Heart left ventricle (tissue), 16 donors: ENCODE results near the gene TOPAZ1. TPM values are rescaled to one million over a fixed set of nuclear protein-coding genes. Genes with fewer than 3 reads are reported as not detected.

Experiments
- ATAC-seq, 4 donors: fragments of 200-7000 bp; cut with Tn5 transposase; one replicate each; pipeline ENCODE4 v1.9.1; 2020 to 2022; ENCODE audit warnings: moderate library complexity in 4 of 4, mild to moderate bottlenecking in 3 of 4, moderate number of reproducible peaks in 1 of 4
- DNase-seq, 5 donors: peaks; one replicate each; pipeline ENCODE4 v3.0.0-alpha.2; 2020
- H3K27ac ChIP-seq, 12 donors: fragments of 200-600 bp; sonication (generic) in 4 of 12; one replicate each; pipeline versions ENCODE4 v1.5.0 to v1.8.0; 2016 to 2022; ENCODE audit warnings: mild to moderate bottlenecking in 2 of 12
- H3K27me3 ChIP-seq, 9 donors: fragments of 200-600 bp; sonication (generic) in 2 of 9; one replicate each; pipeline versions ENCODE4 v1.5.1 to v1.8.0; 2016 to 2022; ENCODE audit warnings: mild to moderate bottlenecking in 3 of 9
- H3K36me3 ChIP-seq, 9 donors: fragments of 200-600 bp; sonication (generic) in 2 of 9; one replicate each; pipeline versions ENCODE4 v1.5.0 to v1.8.0; 2018 to 2022; ENCODE audit warnings: mild to moderate bottlenecking in 2 of 9
- H3K4me1 ChIP-seq, 12 donors: fragments of 200-600 bp; sonication (generic) in 4 of 12; one replicate each; pipeline versions ENCODE4 v1.5.0 to v1.8.0; 2016 to 2022; ENCODE audit warnings: mild to moderate bottlenecking in 3 of 12
- H3K4me3 ChIP-seq, 12 donors: fragments of 200-600 bp; sonication (generic) in 4 of 12; one replicate each; pipeline versions ENCODE4 v1.5.0 to v1.8.0; 2017 to 2022; ENCODE audit warnings: mild to moderate bottlenecking in 9 of 12, moderate library complexity in 4 of 12
- H3K9me3 ChIP-seq, 12 donors: fragments of 200-600 bp; sonication (generic) in 4 of 12; one replicate each; pipeline versions ENCODE4 v1.5.0 to v1.8.0; 2016 to 2022; ENCODE audit warnings: mild to moderate bottlenecking in 1 of 12
- POLR2A ChIP-seq, 2 donors: fragments of 450-650 bp; IDR thresholded peaks; one replicate each; pipeline ENCODE4 v1.6.1; 2017; ENCODE audit warnings: antibody characterized with exemption in 2 of 2, mild to moderate bottlenecking in 2 of 2, moderate library complexity in 2 of 2
- WGBS, 4 donors: extraction: QIAGEN DNeasy Blood & Tissue Kit in 2 of 4; methylation state at CpG; one replicate each; pipeline versions ENCODE4 v1.1.5 to v1.1.7; 2013 to 2018; 5-methylcytosine and 5-hydroxymethylcytosine counted together
- intact Hi-C, 10 donors: fragments of 100-400 bp; cut with DNase I; formaldehyde crosslinking; loops; one replicate each; pipeline versions ENCODE4 v1.11.1 to v1.14.2; 2022
- polyA plus RNA-seq, 2 donors: library from polyadenylated mRNA; stranded (reverse); fragments of 200-250 nt; gene quantifications; one replicate each; pipeline ENCODE4 v1.2.3, GENCODE V29; 2013
- total RNA-seq, 9 donors: library from RNA; depleted of rRNA in 2 of 9; stranded (reverse); fragments of >200 nt in 2 of 9; fragmentation: NEBNext Ultra II Directional in 3 of 9; extraction: Animal tissue kit (Norgen Biotek cat#: 25700) in 3 of 9; gene quantifications; one replicate each; pipeline versions ENCODE4 v1.1.0 to v1.2.4, GENCODE V29; 2016 to 2023
- TF ChIP-seq, protein P1 (sequence below), 12 donors: fragments of 200-600 bp; sonication (generic) in 4 of 12; IDR thresholded peaks; one replicate each; pipeline versions ENCODE4 v1.5.0 to v1.8.0; 2018 to 2022; ENCODE audit warnings: antibody characterized with exemption in 12 of 12, mild to moderate bottlenecking in 5 of 12
- donor health status: ischemic (EF 13 %, LVEDD 7.1; RV severe dilation, severe dysfunction).
- donor health status: healthy with polysubstance abuse.
- donor health status: DM: no; HTN: yes; CAD: no.
- donor health status: DM: no; HTN: no; CAD: no.
- donor health status: ischemic (EF 25% LVEDD 6.9; RV normal size, moderate dysfunction).
- donor health status: ischemic (EF 25% LVEDD 5.7; RV mildly dilated, moderate dysfunction).
- donor health status: healthy.
- donor health status: DM: yes; HTN: yes; CAD: no.
- donor health status: ischemic (EF 35%, LVEDD 5.7; RV mildly dilated, moderate dysfunction).
- donor health status: nonischemic (EF 11% LVEDD 7.7; RV severe dilation, severe dysfunction).
- donor health status: DM: yes; HTN: yes; CAD: no.
- donor health status: PGD.
- donor health status: ischemic (EF 29% LVEDD 5.4; RV normal size, mild dysfunction).
- donor health status: nonischemic (EF 23%, LVEDD 6.1; RV moderate dilation, normal function).

TOPAZ1 gene
- total and polyA plus RNA-seq, 11 donors = not detected

- DNase-seq (no peak), ATAC-seq (no peak)
- WGBS, 4 donors = 52 to 58% (median 54%) methylated on average over 5 of the region's 5 CpGs
- intact Hi-C loops = no loop called here
- peaks cover 0 to 19% (median 13%) of the 10 kb centered on the region in 12 donors for H3K9me3 ChIP-seq
- no peaks in the 10 kb centered on the region for H3K36me3 ChIP-seq
- no peak overlapping the region for H3K27ac ChIP-seq
- H3K4me1 ChIP-seq = no peaks in the 10 kb centered on the region
- no peak overlapping the region for H3K4me3 ChIP-seq
- no peak for TF ChIP-seq POLR2A (IDR thresholded peaks at IDR 0.05)
- TF ChIP-seq, protein P1, sequence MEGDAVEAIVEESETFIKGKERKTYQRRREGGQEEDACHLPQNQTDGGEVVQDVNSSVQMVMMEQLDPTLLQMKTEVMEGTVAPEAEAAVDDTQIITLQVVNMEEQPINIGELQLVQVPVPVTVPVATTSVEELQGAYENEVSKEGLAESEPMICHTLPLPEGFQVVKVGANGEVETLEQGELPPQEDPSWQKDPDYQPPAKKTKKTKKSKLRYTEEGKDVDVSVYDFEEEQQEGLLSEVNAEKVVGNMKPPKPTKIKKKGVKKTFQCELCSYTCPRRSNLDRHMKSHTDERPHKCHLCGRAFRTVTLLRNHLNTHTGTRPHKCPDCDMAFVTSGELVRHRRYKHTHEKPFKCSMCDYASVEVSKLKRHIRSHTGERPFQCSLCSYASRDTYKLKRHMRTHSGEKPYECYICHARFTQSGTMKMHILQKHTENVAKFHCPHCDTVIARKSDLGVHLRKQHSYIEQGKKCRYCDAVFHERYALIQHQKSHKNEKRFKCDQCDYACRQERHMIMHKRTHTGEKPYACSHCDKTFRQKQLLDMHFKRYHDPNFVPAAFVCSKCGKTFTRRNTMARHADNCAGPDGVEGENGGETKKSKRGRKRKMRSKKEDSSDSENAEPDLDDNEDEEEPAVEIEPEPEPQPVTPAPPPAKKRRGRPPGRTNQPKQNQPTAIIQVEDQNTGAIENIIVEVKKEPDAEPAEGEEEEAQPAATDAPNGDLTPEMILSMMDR (IDR thresholded peaks at IDR 0.05) = no peak
- no peaks in the 10 kb centered on the region for H3K27me3 ChIP-seq
These were observed 10.8 kb downstream of the TOPAZ1 start for GRCh38 chr3:44252332-44252959.

DNA sequence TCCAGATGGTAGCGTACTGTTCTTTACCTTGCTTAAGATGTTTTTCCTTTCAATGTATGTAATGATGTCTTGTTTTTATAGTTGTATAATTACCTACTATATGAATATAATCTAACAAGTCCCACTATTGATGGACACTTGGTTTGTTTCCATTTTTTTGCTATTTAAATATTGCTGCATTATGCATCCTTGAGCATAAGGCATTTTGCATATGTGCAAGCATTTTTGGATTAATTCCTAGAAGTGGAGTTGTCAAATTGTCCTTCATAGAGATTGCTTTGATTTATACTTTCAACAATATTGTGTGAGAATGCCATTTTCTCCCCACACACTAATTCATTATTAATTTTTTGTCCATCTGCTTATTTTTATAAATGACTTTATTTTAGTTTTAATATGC is 17.7 kb downstream of the TOPAZ1 start:
- Histone ChIP-seq H3K4me3 (no peak overlapping the region), H3K27ac (no peak overlapping the region), H3K36me3 (no peaks in the 10 kb centered on the region), H3K9me3 (peaks cover 0 to 4% (median 0%) of the 10 kb centered on the region in 12 donors), H3K27me3 (no peaks in the 10 kb centered on the region), H3K4me1 (no peaks in the 10 kb centered on the region)
- DNase-seq (no peak), ATAC-seq (no peak)
- intact Hi-C loops = no loop called here
- TF ChIP-seq, protein P1 (IDR thresholded peaks at IDR 0.05) = no peak
- TF ChIP-seq POLR2A (IDR thresholded peaks at IDR 0.05) = no peak
- WGBS, 4 donors = 88 to 97% (median 92%) methylated on average over 1 of the region's 1 CpG

DNA sequence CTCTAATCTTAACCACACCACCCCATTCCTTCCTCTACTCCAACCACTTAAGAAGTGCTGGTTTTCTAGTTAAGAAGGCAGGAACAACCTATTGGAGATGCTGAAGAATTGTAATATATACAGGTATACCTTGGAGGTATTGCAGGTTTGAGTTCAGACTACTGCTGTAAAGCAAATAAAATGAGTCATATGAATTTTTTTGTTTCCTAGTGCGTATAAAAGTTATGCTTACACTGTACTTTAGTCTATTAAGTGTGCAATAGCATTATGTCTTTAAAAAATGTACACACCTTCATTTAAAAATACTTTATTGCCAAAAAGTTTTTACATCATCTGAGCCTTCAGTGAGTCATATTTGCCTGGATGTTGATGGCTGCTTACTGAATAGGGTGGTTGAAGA is 22.5 kb downstream of the TOPAZ1 start:
- intact Hi-C loops = no loop called here
- Histone ChIP-seq H3K9me3 (peaks cover 0 to 4% (median 0%) of the 10 kb centered on the region in 12 donors), H3K27me3 (no peaks in the 10 kb centered on the region), H3K4me3 (no peak overlapping the region), H3K4me1 (no peaks in the 10 kb centered on the region), H3K27ac (no peak overlapping the region), H3K36me3 (no peaks in the 10 kb centered on the region)
- no peak for TF ChIP-seq POLR2A (IDR thresholded peaks at IDR 0.05)
- TF ChIP-seq, protein P1 (IDR thresholded peaks at IDR 0.05) = no peak
- DNase-seq (no peak), ATAC-seq (no peak)
- WGBS, 4 donors = 82 to 89% (median 87%) methylated on average over 1 of the region's 1 CpG

DNA sequence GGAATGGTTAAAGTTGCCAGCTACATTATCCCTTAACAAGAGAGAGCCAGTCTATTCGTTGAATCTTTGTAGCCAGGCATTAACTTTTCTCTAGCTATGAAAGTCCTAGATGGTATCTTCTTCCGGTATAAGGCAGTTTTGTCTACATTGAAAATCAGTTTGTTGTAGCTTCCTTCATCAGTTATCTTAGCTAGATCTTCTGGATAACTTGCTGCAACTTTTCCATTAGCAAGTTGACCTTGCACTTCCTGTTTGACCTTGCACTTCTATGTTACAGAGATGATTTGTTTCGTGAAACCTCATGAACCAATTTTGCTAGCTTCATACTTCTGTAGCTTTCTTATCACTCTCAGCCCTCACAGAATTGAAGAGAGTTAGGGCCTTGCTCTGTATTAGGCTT is 24.1 kb downstream of the TOPAZ1 start:
- no peak for TF ChIP-seq POLR2A (IDR thresholded peaks at IDR 0.05)
- TF ChIP-seq, protein P1 (IDR thresholded peaks at IDR 0.05) = no peak
- Histone ChIP-seq H3K27me3 (no peaks in the 10 kb centered on the region), H3K4me1 (no peaks in the 10 kb centered on the region), H3K27ac (no peak overlapping the region), H3K4me3 (no peak overlapping the region), H3K9me3 (peaks cover 0 to 4% (median 0%) of the 10 kb centered on the region in 12 donors), H3K36me3 (no peaks in the 10 kb centered on the region)
- no peak for DNase-seq
- WGBS, 4 donors = 67 to 78% (median 71%) methylated on average over 3 of the region's 3 CpGs
- intact Hi-C loops = no loop called here
- ATAC-seq = no peak
